ENCODE results near the gene CLPTM1L. TPM values are rescaled to one million over a fixed set of nuclear protein-coding genes. Genes with fewer than 3 reads are reported as not detected.
"Not testable (repeated sequence)": the region's sequence is repeated elsewhere in the genome, so short reads cannot be mapped to it uniquely, and the experiment has no call there.

CLPTM1L gene
- total RNA-seq, 1 donor from 2014 or later = 30.4 TPM

DNA sequence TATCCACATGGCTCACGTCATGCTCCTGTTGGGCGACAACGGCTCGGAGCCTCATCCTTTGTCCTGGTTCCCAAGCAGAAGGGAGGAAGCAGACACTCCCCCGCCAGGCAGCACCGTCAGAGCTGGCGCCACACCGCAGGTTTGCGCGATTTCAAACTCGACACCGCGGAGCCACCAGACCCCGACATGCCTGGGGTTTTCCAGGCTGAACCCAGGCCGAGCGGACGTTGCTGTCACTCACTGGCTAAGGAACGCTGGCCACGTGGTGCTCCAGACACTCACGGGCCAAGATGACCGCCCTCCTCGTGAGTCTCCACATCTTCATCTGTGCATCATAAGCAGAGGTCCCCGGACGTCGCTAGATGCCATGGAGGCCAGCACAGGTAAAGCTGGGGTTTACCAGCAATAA is 59.0 kb downstream of the CLPTM1L start:
- DNase-seq (no peak), ATAC-seq (ENCODE audit: poor library complexity) (no peak)
- intact Hi-C loops (cut with DNase I) = no loop called here

DNA sequence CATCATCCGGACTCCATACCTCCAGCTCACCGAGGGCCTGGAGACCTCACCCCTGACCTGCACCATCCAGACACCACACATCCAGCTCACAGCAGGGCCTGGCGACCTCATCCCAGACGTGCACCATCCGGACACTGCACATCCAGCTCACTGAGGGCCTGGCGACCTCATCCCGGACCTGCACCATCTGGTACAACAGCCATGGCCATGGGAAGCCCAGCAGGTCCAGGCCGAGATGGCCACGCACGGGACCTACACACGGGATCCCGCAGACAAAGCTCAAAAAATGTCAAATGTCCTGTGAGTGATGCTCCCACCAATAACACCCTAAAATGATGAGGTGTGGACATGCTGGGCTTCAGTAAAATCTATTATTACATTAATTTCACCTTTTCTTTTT is 59.8 kb downstream of the CLPTM1L start:
- DNase-seq = no peak
- ATAC-seq (ENCODE audit: poor library complexity) = no peak
- intact Hi-C loops (cut with DNase I) = no loop called here

DNA sequence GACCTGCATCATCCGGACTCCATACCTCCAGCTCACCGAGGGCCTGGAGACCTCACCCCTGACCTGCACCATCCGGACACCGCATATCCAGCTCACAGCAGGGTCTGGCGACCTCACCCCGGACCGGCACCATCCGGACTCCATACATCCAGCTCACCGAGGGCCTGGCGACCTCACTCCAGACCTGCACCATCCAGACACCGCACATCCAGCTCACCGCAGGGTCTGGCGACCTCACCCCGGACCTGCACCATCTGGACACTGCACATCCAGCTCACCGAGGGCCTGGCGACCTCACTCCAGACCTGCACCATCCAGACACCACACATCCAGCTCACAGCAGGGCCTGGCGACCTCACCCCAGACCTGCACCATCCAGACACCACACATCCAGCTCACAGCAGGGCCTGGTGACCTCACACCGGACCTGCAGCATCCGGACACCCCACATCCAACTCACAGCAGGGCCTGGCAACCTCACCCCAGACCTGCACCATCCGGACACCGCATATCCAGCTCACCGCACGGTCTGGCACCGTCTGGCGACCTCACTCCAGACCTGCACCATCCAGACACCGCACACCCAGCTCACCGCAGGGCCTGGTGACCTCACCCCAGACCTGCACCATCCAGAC is 60.4 kb downstream of the CLPTM1L start:
- ATAC-seq (ENCODE audit: poor library complexity); intact Hi-C loops (cut with DNase I); DNase-seq: not testable (repeated sequence)

DNA sequence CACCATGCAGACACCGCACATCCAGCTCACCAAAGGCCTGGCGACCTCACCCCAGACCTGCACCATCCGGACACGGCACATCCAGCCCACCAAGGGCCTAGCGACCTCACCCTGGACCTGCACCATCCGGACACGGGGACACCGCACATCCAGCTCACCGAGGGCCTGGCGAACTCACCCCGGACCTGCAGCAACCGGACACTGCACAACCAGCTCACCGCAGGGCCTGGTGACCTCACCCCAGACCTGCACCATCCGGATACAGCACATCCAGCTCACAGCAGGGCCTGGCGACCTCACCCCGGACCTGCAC is 61.2 kb downstream of the CLPTM1L start:
- DNase-seq; intact Hi-C loops (cut with DNase I); ATAC-seq (ENCODE audit: poor library complexity): not testable (repeated sequence)

DNA sequence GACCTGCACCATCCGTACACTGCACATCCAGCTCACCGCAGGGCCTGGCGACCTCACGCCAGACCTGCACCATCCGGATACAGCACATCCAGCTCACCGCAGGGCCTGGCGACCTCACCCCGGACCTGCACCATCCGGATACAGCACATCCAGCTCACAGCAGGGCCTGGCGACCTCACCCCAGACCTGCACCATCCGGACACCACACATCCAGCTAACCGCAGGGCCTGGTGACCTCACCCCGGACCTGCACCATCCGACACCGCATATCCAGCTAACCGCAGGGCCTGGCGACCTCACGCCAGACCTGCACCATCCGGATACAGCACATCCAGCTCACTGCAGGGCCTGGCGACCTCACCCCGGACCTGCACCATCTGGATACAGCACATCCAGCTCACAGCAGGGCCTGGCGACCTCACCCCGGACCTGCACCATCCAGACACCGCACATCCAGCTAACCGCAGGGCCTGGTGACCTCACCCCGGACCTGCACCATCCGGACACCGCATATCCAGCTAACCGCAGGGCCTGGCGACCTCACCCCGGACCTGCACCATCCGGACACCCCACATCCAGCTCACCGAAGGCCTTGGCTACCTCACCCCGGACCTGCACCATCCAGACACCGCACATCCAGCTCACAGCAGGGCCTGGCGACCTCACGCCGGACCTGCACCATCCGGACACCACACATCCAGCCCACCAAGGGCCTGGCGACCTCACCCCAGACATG is 61.7 kb downstream of the CLPTM1L start:
- intact Hi-C loops (cut with DNase I); ATAC-seq (ENCODE audit: poor library complexity); DNase-seq: not testable (repeated sequence)

DNA sequence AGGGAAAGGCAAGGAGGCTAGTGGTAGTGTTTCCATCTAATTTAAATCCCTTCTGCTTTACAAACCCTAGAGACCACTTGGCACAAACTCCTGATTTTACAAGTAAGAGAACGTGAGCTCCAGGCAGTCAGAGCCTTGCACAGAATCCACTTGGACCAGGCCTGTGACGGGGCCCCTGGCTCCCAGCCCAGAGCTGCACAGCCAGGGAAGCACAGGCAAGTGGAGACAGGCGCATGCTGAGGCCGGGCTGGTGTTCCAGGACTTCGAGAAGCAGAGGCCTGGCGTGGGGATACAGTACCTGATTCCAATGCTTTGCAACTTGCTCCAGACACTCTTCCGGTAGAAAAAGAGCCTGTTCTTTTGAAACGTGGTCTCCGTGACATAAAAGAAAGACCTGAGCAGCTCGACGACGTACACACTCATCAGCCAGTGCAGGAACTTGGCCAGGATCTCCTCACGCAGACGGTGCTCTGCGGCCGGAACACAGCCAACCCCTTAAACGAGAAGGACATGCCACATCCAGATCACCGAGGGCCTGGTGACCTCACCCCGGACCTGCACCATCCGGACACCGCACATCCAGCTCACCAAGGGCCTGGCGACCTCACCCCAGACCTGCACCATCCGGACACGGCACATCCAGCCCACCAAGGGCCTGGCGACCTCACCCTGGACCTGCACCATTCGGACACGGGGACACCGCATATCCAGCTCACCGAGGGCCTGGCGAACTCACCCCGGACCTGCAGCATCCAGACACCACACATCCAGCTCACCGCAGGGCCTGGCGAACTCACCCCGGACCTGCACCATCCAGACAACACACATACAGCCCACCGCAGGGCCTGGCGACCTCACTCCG is 62.5 kb downstream of the CLPTM1L start:
- DNase-seq (no peak), ATAC-seq (ENCODE audit: poor library complexity) (no peak)
- intact Hi-C loops (cut with DNase I) = no loop called here

DNA sequence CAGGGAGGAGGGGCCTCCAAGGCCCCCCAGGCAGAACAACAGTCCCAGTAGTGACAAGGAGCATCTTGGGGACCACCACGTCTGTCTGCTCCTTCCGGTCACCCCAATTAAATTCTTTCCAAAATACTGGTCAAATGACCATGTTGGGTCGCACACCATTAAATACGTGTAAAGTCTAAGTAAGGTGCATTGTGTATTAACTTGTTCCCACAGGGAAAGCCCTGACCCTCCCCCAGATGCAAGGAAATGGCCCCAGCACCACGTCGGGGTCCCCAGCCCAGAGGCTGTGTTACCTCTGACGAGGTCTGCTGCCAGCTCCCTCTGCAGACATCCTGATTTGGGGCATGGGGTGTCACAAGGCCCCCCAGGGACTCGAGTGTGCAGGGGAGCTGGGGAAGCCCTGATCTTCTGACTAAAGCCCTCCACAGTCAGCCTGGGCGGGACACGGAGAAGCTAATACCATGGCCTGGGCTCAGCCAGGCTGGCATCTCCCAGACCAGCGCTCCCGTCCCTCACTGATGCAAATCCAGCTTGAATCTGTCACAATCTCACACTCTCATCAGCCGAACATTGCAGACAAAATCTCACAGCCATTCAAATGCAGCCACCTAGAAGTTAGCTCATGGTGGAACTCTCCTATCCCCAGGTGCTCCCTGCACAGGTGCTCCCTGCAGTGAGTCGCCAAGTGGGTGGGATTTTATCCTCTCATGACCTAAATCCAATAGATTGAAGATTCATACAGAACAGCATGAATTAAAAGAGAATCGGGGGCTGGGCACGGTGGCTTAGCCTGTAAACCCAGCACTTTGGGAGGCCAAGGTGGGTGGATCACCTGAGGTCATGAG is 63.6 kb downstream of the CLPTM1L start:
- DNase-seq (no peak), ATAC-seq (ENCODE audit: poor library complexity) (no peak)
- intact Hi-C loops (cut with DNase I) = no loop called here

DNA sequence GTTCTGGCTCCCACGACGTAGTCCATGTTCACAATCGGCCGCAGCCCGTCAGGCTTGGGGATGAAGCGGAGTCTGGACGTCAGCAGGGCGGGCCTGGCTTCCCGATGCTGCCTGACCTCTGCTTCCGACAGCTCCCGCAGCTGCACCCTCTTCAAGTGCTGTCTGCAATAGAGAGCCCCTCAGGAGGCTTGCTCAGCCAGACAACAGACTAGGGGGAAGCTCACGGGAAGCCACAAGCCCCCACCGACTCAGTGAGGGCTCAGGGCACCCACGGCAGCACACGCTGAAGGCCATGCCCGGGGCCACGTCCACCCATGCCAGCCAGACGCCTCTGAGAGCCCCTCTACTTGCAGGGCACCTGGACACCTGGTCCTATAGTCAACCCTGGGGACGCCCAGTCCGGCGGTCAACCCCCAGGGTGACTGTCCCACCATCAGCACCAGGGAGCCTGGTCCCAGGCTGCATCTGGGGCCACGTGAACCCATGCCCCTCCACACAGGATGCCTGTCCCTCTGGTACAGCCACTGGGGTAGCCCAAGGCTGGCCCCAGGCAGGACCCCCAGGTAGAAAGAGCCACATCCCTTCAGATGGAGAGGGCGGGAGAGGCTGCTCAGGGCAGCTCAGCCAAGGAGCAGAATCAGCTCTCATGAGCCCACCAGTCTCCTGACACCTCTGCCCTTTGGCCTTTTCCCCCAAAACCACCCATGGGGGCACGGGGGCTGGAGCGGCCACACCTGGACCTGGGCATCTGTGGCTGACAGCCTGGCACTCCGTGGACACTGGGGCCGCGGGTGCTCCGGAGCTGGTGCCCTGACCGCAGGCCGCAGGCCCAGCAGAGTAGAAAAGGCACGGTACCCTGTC is 64.5 kb downstream of the CLPTM1L start:
- intact Hi-C loops (cut with DNase I) = no loop called here
- DNase-seq = peak; percentile 27
- ATAC-seq (ENCODE audit: poor library complexity) = no peak

DNA sequence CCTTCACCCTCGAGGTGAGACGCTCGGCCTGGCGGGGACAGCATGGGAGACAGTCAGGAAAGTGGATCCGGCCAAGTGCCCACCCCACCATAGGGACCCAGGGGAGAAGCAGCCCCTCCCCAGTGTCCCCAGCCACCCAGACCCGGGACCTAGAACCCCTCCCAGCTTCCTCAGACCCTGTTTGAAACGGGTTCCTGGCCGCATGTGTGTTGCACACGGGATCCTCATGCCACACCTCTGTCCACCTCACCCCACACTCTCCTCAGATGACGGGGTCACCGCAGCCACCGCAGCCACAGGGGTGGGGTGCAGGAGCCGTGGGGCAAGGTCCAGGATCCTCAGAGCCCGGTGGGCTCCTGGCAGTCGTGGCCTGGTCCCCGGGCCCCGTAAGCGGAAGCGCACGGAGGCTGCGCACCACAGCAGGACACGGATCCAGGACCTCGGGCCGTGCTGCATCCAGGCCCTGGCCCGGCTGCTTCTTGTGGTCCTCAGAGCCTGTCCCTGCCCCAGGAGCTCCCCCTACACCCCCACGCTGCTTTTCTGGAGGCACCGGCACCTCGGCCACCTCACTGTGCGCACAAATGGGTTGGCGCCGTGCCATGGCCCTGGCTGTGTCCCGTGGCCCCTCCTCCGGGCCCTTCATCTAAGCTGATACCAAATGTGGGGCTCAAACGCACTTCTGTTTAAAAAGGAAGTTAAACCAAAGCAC is 65.3 kb downstream of the CLPTM1L start:
- intact Hi-C loops (cut with DNase I) = no loop called here
- DNase-seq = peak; percentile 33
- ATAC-seq (ENCODE audit: poor library complexity) = no peak

DNA sequence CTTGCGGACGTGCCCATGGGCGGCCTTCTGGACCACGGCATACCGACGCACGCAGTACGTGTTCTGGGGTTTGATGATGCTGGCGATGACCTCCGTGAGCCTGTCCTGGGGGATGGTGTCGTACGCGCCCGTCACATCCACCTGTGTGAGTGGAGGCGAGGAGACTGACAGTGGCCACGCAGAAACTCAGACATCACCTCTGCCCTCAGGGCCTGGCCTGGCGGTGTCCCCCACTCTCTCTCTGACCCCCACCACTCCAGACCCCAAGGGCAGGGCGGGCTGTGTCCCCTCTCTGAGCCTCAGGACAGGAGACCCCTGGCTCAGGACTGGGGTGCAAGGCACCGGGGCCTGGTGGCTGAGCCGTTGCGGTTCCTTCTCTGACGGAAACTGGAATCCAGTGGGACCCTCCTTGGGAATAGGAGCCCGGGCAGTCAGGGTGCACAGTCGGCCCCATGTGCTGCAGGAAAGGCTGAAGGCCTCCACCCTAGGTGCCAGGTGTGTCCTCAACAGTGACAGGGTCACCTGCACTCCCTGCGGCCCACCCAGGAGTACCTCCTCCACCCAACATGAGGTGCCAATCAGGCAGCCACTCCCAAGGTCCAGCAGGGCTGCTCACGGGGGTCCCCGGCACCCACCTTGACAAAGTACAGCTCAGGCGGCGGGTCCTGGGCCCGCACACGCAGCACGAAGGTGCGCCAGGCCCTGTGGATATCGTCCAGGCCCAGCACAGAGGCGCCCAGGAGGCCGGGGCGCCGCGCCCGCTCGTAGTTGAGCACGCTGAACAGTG is 66.0 kb downstream of the CLPTM1L start:
- intact Hi-C loops (cut with DNase I) = no loop called here
- DNase-seq = peak; percentile 32
- no peak for ATAC-seq (ENCODE audit: poor library complexity)

DNA sequence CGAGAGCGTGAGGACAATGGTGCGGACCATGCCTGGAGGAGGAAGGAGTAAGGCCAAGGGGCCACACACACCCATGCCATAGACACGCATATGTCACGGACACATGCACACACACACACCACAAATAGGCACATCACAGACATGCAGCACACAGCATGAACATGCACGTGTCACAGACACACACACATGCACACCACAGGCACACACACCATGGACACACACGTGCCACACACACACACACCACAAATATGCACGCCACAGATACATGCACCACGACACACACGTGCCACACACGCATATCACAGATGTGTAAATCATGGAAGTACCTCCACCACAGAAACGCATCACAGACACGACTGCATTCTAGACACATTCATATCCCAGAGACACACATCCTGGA is 66.7 kb downstream of the CLPTM1L start:
- ATAC-seq (ENCODE audit: poor library complexity) = no peak
- no peak for DNase-seq
- intact Hi-C loops (cut with DNase I) = no loop called here

DNA sequence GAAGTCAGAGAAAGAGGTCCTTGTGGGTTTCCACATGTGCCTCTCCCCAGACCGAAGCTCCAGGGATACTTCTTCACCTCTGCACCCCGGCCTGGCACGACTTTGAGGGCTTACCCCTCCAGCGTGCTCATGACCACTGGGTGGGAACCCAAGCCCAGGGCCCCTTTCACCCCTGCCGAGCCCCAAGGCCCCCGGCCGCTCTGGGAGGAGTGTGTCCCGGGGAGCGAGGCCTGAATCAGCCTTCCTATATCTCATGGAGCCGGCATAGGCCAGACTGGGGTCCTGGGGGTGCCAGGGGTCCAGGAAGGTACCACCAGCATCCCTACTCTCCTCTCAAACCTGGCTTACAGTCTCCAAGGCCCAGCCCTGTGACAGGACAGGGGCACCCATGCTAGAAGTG is 67.1 kb downstream of the CLPTM1L start:
- DNase-seq = no peak
- intact Hi-C loops (cut with DNase I) = no loop called here
- no peak for ATAC-seq (ENCODE audit: poor library complexity)

DNA sequence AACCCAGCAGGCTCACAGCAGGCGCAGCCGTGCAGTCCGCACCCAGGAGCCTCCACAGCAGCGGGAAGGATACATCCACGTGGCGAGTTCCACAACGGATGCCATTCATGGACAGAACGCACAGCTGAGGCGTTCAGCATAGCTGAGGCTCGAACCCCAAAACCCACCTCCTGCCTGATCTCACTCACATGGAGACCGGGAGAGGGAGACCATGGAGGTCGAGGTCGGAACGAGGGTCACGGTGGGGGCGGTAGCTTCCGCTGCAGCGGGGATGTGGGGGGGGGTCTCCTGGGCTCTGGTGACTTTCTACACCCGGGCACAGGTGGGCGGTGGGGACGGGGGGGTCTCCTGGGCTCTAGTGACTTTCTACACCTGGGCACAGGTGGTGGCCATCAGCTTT is 67.6 kb downstream of the CLPTM1L start:
- ATAC-seq (ENCODE audit: poor library complexity) (no peak), DNase-seq (no peak)
- intact Hi-C loops (cut with DNase I) = no loop called here

DNA sequence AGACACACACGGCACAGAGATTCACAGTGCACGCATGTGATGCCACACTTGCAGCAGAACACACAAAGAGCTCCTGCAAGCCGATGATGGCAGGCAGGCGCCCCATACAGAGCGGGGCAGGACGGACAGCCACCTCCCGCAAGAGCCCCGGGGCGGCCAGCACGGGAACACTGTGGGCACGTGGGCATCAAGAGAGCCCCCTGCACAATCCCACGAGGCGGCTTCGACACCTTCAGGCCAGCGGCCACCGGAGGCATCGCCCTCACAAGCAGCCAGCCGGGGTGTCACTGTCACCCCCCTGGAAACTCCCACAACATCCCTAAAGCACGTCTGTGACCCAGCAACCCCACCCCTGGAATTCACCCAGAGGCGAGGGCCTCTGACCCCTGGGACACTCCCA is 68.0 kb downstream of the CLPTM1L start:
- DNase-seq = no peak
- no peak for ATAC-seq (ENCODE audit: poor library complexity)
- intact Hi-C loops (cut with DNase I) = no loop called here

DNA sequence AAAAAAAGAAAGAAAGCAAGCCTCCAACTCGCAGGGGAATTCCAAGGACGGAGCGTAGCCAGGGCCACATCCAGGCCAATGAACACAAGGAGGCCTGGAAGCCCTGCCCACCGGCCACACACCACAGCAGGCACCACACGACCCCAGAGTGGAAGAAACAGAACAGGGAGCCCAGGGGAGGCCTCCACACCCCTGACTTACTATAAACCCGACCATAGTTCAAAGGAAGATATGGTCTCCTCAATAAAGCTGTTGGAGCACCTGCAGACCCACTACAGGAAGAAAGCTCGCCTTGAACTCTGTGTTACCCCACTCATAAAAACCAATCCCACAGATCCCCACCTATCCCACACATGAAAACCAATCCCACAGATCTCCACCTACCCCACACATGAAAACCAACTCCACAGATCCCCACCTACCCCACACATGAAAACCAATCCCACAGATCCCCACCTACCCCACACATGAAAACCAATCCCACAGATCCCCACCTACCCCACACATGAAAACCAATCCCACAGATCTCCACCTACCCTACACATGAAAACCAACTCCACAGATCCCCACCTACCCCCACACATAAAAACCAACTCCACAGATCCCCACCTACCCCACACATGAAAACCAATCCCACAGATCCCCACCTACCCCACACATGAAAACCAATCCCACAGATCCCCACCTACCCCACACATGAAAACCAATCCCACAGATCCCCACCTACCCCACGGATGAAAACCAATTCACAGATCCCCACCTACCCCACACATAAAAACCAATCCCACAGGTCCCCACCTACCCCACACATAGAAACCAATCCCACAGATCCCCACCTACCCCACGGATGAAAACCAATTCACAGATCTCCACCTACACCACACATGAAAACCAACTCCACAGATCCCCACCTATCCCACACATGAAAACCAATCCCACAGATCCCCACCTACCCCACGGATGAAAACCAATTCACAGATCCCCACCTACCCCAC is 69.2 kb downstream of the CLPTM1L start:
- intact Hi-C loops (cut with DNase I); DNase-seq; ATAC-seq (ENCODE audit: poor library complexity): not testable (repeated sequence)

DNA sequence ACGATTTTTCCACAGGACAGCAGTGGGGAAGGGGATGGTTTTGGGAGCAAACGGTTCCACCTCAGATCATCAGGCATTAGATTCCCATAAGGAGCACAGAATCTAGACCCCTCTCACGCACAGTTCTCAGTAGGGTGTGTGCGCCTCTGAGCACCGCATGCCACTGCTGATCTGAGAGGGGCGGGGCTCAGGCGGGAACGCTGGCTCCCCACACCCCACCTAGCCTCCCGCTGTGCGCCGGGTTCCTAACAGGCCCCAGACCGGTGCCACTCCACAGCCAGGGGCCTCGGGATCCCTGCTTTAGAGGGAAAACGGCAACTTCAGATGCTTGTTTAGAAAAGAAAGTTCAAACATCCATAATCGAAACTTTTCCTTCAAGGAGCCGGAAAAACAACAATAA is 70.4 kb downstream of the CLPTM1L start:
- intact Hi-C loops (cut with DNase I) = no loop called here
- no peak for ATAC-seq (ENCODE audit: poor library complexity)
- DNase-seq = no peak

Data from Right ventricle myocardium superior (tissue), 1 donor.